Immature natural killer cell (primary cell): ENCODE data around the gene WDR53. TPM values are rescaled to one million over a fixed set of nuclear protein-coding genes. Genes with fewer than 3 reads are reported as not detected.
A peak's percentile ranks its signal among the peaks of the same experiment; 100 is the strongest.
"Not testable (repeated sequence)": the region's sequence is repeated elsewhere in the genome, so short reads cannot be mapped to it uniquely, and the experiment has no call there.

Source experiments
- DNase-seq, 3 donors: peaks; one replicate each; pipeline ENCODE4 v3.0.0; 2022; ENCODE audit warnings: mixed read lengths in 1 of 3
- H3K27ac Mint-ChIP-seq, 6 donors: one replicate each; pipeline ENCODE4 v1.8.0; 2020; ENCODE audit warnings: mixed read lengths in 6 of 6, mild to moderate bottlenecking in 5 of 6, inconsistent platforms in 4 of 6, moderate library complexity in 3 of 6
- H3K27me3 Mint-ChIP-seq, 3 donors: one replicate each; pipeline ENCODE4 v1.8.0; 2020 to 2021; ENCODE audit warnings: low read depth in 3 of 3, mild to moderate bottlenecking in 3 of 3, mixed read lengths in 3 of 3, moderate library complexity in 3 of 3, inconsistent platforms in 1 of 3
- H3K36me3 Mint-ChIP-seq, 3 donors: one replicate each; pipeline ENCODE4 v1.8.0; 2020; ENCODE audit warnings: mixed read lengths in 3 of 3, inconsistent platforms in 2 of 3, mild to moderate bottlenecking in 2 of 3
- H3K4me1 Mint-ChIP-seq, 2 donors: one replicate each; pipeline ENCODE4 v1.8.0; 2020; ENCODE audit warnings: inconsistent platforms in 2 of 2, mild to moderate bottlenecking in 2 of 2, mixed read lengths in 2 of 2, moderate library complexity in 1 of 2
- H3K4me3 Mint-ChIP-seq, 5 donors: one replicate each; pipeline ENCODE4 v1.8.0; 2020; ENCODE audit warnings: mild to moderate bottlenecking in 5 of 5, mixed read lengths in 5 of 5, inconsistent platforms in 3 of 5, moderate library complexity in 3 of 5
- H3K9me3 Mint-ChIP-seq, 6 donors: one replicate each; pipeline ENCODE4 v1.8.0; 2020; ENCODE audit warnings: mild to moderate bottlenecking in 6 of 6, mixed read lengths in 6 of 6, inconsistent platforms in 4 of 6, moderate library complexity in 3 of 6
- polyA plus RNA-seq, 3 donors: library from polyadenylated mRNA; unstranded; fragments of 300-500 nt; fragmentation: Illumina TruSeq; gene quantifications; one replicate each; pipeline ENCODE4 v1.2.3, GENCODE V29; 2021

WDR53 gene
- polyA plus RNA-seq, 3 donors from 2014 or later = 11.2 to 28.6 (median 14.8) TPM

DNA sequence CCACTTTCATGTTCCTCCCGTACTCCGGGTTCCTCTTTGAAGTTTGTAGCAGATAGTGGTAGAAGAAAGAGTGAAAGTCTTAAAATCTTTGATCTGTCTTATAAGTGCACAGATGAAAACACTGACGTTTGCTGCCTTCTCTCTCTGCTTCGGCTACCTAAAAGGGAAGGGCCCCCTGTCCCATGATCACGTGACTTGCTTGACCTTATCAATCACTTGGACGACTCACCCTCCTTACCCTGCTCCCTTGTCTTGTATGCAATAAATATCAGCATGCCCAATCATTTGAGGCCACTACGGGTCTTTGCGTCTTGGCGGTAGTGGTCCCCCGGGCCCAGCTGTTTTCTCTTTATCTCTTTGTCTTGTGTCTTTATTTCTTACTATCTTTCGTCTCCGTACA, 47.1 kb downstream of the WDR53 start:
- peaks cover 26 to 43% (median 30%) of the 10 kb centered on the region in 6 donors for H3K9me3 Mint-ChIP-seq
- not testable (repeated sequence) for H3K4me3 Mint-ChIP-seq, H3K27me3 Mint-ChIP-seq

DNA sequence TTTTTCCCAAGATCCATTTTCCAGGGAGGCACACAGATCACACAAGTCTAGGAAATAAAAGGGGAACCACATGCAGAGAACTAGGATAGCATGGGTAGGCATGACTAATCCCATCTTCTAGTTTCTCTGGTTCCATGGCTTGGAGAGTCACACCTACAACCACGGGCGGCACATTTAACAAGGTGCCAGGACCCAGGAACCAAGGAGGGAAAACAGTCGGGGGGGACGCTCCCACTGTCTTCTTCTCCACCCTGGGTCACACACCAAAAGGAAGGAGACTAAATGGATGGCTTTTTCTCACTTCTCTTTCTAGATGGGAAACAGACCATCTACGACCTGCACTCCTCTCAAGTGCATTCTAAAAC, 48.7 kb downstream of the WDR53 start:
- DNase-seq = peak in 1 of 3 donors; percentile 3
- Mint-ChIP-seq H3K27ac (no peak overlapping the region), H3K4me1 (no peaks in the 10 kb centered on the region), H3K4me3 (no peak overlapping the region), H3K9me3 (peaks cover 29 to 43% (median 30%) of the 10 kb centered on the region in 6 donors), H3K36me3 (peaks cover 9 to 11% (median 10%) of the 10 kb centered on the region in 3 donors), H3K27me3 (peaks cover 3 to 10% (median 9%) of the 10 kb centered on the region in 3 donors)

More for the DNA sequence above, 47.1 kb downstream of the WDR53 start:
- not testable (repeated sequence) for H3K27ac Mint-ChIP-seq, H3K4me1 Mint-ChIP-seq, DNase-seq
- peaks cover 9 to 11% (median 10%) of the 10 kb centered on the region in 3 donors for H3K36me3 Mint-ChIP-seq

DNA sequence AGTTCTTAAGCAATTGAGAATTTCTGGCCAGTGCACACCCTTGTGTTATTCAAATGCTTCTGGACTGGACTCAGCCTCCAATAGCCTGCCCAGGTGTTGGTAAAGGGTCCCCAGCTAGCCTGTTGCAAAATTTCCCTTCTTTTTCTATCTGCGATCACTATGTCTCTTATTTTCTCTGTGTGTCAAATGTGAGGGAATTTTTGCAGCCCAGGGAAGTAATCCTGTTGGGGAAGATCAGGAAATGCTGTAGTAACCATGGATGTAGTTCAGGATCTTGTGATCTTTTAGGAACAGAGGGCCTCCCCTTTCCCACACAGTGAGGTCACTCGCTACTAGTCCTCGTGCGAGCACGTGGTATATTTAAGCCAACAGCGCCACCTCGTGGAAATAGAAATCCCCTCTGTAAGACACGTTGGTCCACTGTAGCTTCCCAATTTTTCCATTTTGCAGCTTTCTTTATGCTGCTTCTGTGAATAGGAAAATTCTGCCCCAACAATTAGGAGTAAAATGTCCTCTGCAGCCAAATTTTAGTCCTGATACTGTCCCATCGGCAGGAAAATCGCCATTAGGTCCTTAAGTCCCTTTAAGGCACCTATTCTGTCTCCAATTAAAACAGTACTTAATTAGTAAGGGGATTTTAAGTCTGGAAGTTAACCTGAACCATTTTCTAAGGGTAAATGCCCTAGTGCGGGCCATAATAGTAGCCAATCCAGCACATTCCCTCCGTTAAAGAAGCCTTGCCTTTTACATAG, 49.2 kb downstream of the WDR53 start:
- DNase-seq = peak; percentile 46 to 59 (median 47)
- Mint-ChIP-seq H3K4me3 (no peak overlapping the region), H3K9me3 (peaks cover 29 to 43% (median 30%) of the 10 kb centered on the region in 6 donors), H3K27me3 (peaks cover 3 to 11% (median 10%) of the 10 kb centered on the region in 3 donors), H3K27ac (no peak overlapping the region), H3K4me1 (no peaks in the 10 kb centered on the region), H3K36me3 (peaks cover 9 to 11% (median 10%) of the 10 kb centered on the region in 3 donors)

DNA sequence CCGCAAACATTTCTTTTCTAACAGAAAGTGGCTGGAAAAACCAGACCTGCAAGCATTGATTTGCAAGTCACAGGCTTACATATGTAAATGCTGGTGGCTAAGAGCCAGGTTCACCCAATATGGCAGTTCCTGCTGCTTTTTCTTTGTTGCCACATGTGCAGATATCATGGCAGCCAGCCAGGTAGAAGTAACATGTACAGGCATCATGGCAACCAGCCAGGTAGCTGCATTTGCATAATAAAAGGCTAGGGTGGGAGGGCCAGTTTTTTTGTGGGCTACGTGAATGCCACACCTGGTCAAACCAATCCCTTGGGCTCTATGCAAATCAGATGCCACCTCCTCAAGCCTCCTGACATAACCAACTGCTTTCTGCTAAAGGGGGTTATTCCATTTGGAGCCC, 50.4 kb downstream of the WDR53 start:
- Mint-ChIP-seq H3K9me3 (peaks cover 27 to 43% (median 30%) of the 10 kb centered on the region in 6 donors), H3K27me3 (peaks cover 4 to 11% (median 8%) of the 10 kb centered on the region in 3 donors), H3K4me1 (no peaks in the 10 kb centered on the region), H3K27ac (no peak overlapping the region), H3K36me3 (peaks cover 9 to 11% (median 10%) of the 10 kb centered on the region in 3 donors), H3K4me3 (no peak overlapping the region)
- DNase-seq = no peak

DNA sequence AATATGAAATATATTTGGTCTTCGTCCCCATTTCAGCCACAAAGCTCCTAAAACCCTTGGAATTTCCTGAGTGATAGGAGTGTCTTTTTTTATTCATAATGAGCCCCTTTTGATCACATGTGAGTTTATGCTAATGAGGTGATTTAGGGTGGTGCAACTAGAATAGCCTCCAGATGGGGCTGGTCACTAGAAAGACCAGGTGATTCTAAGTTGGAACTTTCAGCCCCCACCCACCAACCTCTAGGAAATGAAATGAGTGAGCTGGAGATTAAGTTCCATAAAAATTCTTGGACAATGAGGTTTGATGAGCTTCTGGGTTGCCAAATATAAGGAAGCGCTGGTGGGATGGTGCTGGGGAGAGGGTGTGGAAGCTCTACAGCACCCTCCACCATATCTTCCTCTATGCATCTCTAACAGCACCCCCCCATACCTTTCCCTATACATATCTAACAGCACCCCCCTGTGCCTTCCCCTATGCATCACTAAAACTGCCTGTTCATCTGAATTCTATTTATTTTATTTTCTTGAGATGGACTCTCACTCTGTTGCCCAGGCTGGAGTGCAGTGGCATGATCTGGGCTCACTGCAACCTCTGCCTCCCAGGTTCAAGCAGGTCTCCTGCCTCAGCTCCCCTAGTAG, 51.1 kb downstream of the WDR53 start:
- H3K9me3 Mint-ChIP-seq = peaks cover 24 to 43% (median 30%) of the 10 kb centered on the region in 6 donors
- peaks cover 4 to 11% (median 8%) of the 10 kb centered on the region in 3 donors for H3K27me3 Mint-ChIP-seq
- H3K4me3 Mint-ChIP-seq = no peak overlapping the region

GRCh38 chr3:196514913-196515621, 53.3 kb downstream of the WDR53 start, which contains the start of gene SMCO1:
Gene SMCO1 (minus strand): TSS chr3:196515346. CDS start chr3:196515209, 137 bp downstream.
- peaks cover 16 to 24% (median 18%) of the 10 kb centered on the region in 6 donors for H3K9me3 Mint-ChIP-seq
- H3K27ac Mint-ChIP-seq = no peak within 1 kb of the TSS
- H3K4me1 Mint-ChIP-seq = no peaks in the 10 kb centered on the region
- no peak for DNase-seq
- H3K36me3 Mint-ChIP-seq = peaks cover 0 to 6% (median under 1%) of the 10 kb centered on the region in 3 donors
- no peak within 1 kb of the TSS for H3K4me3 Mint-ChIP-seq
- peaks cover 4 to 11% (median 4%) of the 10 kb centered on the region in 3 donors for H3K27me3 Mint-ChIP-seq

More for the DNA sequence above, 51.1 kb downstream of the WDR53 start:
- H3K27ac Mint-ChIP-seq = no peak overlapping the region
- no peaks in the 10 kb centered on the region for H3K4me1 Mint-ChIP-seq
- peaks cover 9 to 11% (median 10%) of the 10 kb centered on the region in 3 donors for H3K36me3 Mint-ChIP-seq
- no peak for DNase-seq

DNA sequence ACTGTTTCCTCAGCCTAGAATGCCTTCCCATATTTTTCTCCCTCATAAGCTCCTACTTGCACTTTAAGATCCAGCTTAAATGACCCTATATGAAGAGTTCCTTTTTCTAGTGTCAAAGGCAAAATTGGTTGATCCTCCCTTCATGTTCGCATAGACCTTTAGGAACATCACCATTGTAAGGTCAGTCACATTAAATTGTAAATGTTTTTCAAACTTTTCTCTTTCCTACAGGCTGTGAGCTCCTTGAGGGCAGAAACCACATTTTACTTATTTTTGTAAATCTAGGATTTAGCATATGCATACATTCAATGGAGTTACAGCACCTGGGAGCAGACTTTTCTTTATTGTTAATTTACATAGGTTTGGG, 54.0 kb downstream of the WDR53 start:
- Mint-ChIP-seq H3K27ac (no peak overlapping the region), H3K36me3 (peaks cover 0 to under 1% (median 0%) of the 10 kb centered on the region in 3 donors), H3K4me1 (no peaks in the 10 kb centered on the region), H3K9me3 (peaks cover 9 to 17% (median 11%) of the 10 kb centered on the region in 6 donors), H3K4me3 (no peak overlapping the region), H3K27me3 (peaks cover 4 to 11% (median 4%) of the 10 kb centered on the region in 3 donors)
- DNase-seq = no peak

DNA sequence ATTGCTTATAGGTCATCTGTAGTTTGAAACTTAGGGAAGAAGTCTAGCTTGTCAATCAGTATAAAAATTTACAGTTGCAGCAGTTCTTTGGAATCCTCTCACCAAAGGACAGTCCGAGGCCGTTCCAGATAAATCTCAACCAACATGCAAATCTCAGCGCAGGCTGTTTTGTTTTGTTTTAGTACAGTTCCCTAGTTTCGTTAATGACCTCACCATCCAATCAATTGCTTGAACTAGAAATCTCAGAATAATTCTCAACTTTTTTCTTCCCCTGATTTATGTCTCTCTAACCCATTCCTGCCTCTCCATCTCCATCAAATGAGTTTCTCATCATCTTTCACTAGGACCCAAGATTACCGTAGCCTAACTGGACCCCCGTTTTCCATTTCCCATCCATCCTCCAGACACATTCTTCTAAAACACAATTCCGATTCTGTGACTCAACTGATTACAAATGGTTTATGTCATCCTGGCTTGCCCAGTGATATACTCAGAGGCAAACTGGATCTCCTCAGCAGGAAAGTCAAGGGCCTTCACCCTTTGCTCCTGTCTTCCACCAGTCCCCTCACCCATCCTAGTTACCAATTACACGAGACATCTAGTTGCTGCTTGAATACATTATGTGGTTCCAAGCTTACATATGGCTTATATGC, 54.5 kb downstream of the WDR53 start:
- no peak for DNase-seq
- peaks cover 4 to 12% (median 6%) of the 10 kb centered on the region in 6 donors for H3K9me3 Mint-ChIP-seq
- H3K27ac Mint-ChIP-seq = peak overlapping the region in 1 of 6 donors; percentile 4
- no peak overlapping the region for H3K4me3 Mint-ChIP-seq
- peaks cover 4 to 7% (median 4%) of the 10 kb centered on the region in 3 donors for H3K27me3 Mint-ChIP-seq
- H3K4me1 Mint-ChIP-seq = no peaks in the 10 kb centered on the region
- H3K36me3 Mint-ChIP-seq = no peaks in the 10 kb centered on the region

DNA sequence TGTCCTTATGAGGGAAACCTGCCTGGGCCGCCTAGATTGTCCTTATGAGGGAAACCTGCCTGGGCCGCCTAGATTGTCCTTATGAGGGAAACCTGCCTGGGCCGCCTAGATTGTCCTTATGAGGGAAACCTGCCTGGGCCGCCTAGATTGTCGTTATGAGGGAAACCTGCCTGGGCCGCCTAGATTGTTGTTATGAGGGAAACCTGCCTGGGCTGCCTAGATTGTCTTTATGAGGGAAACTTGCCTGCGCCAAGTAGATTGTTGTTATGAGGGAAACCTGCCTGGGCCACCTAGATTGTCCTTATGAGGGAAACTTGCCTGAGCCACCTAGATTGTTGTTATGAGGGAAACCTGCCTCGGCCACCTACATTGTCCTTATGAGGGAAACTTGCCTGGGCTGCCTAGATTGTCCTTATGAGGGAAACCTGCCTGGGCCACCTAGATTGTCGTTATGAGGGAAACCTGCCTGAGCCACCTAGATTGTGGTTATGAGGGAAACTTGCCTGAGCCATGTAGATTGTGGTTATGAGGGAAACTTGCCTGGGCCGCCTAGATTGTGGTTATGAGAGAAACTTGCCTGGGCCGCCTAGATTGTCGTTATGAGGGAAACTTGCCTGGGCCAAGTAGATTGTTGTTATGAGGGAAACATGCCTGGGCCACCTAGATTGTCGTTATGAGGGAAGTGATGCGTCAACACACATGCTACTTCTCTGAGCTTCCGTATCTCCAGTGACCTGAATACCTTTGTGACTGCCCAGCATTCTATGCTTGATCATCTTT, 56.5 kb downstream of the WDR53 start:
- not testable (repeated sequence) for H3K9me3 Mint-ChIP-seq, H3K36me3 Mint-ChIP-seq, H3K4me3 Mint-ChIP-seq, H3K27ac Mint-ChIP-seq, H3K27me3 Mint-ChIP-seq, DNase-seq, H3K4me1 Mint-ChIP-seq

- not testable (repeated sequence) for DNase-seq, H3K36me3 Mint-ChIP-seq, H3K27me3 Mint-ChIP-seq, H3K4me3 Mint-ChIP-seq, H3K9me3 Mint-ChIP-seq, H3K4me1 Mint-ChIP-seq, H3K27ac Mint-ChIP-seq
Observed at GRCh38 chr3:196511108-196511507, 57.2 kb downstream of the WDR53 start.

GRCh38 chr3:196506687-196507086, 61.7 kb downstream of the WDR53 start:
- Mint-ChIP-seq H3K4me3 (no peak overlapping the region), H3K27ac (no peak overlapping the region), H3K27me3 (peaks cover 9 to 17% (median 15%) of the 10 kb centered on the region in 3 donors), H3K4me1 (peaks cover 13 to 14% of the 10 kb centered on the region in 2 donors), H3K9me3 (no peaks in the 10 kb centered on the region), H3K36me3 (peaks cover 0 to 5% (median 0%) of the 10 kb centered on the region in 3 donors)
- no peak for DNase-seq

DNA sequence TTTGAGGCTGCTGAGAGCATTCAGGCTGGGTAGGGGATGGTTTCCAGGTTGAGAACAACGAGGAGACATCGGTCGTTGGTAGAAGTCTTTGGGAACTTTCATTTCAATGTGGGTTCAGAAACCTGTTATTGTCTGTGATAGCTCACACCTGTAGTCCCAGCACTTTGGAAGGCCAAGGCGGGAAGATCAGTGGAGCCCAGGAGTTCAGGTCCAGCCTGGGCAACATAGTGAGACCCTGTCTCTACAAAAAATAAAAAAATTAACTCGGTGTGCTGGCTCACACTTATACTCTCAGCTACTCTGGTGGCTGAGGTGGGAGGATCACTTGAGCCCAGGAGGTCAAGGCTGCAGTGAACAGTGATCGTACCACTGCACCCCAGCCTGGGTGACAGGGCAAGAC, 63.8 kb downstream of the WDR53 start:
- peaks cover 33 to 35% of the 10 kb centered on the region in 2 donors for H3K4me1 Mint-ChIP-seq
- H3K36me3 Mint-ChIP-seq = peaks cover 0 to 5% (median 4%) of the 10 kb centered on the region in 3 donors
- no peak for DNase-seq
- H3K4me3 Mint-ChIP-seq = peak overlapping the region; percentile 13 to 100 (median 98)
- no peaks in the 10 kb centered on the region for H3K9me3 Mint-ChIP-seq
- H3K27ac Mint-ChIP-seq = peak overlapping the region; percentile 80 to 95 (median 90)
- peaks cover 9 to 22% (median 15%) of the 10 kb centered on the region in 3 donors for H3K27me3 Mint-ChIP-seq
